ENCODE results near the gene ARHGAP18. TPM values are rescaled to one million over a fixed set of nuclear protein-coding genes. Genes with fewer than 3 reads are reported as not detected.
A peak's percentile ranks its signal among the peaks of the same experiment; 100 is the strongest.

Gene ARHGAP18
- total RNA-seq, 1 donor from 2014 or later: 4.5 TPM

- Histone ChIP-seq H3K4me3 (ENCODE audit: low read depth, low read length) (no peak overlapping the region), H3K27me3 (ENCODE audit: control insufficient read depth, insufficient read depth, low read length) (no peaks in the 10 kb centered on the region), H3K36me3 (ENCODE audit: control insufficient read depth, insufficient read depth, low read length) (no peaks in the 10 kb centered on the region)
- DNase-seq (ENCODE audit: low read depth): no peak
- FAIRE-seq: no peak
- TF ChIP-seq, protein P1, sequence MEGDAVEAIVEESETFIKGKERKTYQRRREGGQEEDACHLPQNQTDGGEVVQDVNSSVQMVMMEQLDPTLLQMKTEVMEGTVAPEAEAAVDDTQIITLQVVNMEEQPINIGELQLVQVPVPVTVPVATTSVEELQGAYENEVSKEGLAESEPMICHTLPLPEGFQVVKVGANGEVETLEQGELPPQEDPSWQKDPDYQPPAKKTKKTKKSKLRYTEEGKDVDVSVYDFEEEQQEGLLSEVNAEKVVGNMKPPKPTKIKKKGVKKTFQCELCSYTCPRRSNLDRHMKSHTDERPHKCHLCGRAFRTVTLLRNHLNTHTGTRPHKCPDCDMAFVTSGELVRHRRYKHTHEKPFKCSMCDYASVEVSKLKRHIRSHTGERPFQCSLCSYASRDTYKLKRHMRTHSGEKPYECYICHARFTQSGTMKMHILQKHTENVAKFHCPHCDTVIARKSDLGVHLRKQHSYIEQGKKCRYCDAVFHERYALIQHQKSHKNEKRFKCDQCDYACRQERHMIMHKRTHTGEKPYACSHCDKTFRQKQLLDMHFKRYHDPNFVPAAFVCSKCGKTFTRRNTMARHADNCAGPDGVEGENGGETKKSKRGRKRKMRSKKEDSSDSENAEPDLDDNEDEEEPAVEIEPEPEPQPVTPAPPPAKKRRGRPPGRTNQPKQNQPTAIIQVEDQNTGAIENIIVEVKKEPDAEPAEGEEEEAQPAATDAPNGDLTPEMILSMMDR (IDR thresholded peaks at IDR 0.05; ENCODE audit: insufficient read depth, low read length, severe bottlenecking): peak; percentile 38
Observed at GRCh38 chr6:129621252-129621651, 88.7 kb downstream of the ARHGAP18 start.

- DNase-seq (ENCODE audit: low read depth) (no peak), FAIRE-seq (no peak)
- Histone ChIP-seq H3K27me3 (ENCODE audit: control insufficient read depth, insufficient read depth, low read length) (no peaks in the 10 kb centered on the region), H3K4me3 (ENCODE audit: low read depth, low read length) (no peak overlapping the region), H3K36me3 (ENCODE audit: control insufficient read depth, insufficient read depth, low read length) (no peaks in the 10 kb centered on the region)
- TF ChIP-seq, protein P1 (IDR thresholded peaks at IDR 0.05; ENCODE audit: insufficient read depth, low read length, severe bottlenecking): no peak
Observed at GRCh38 chr6:129620234-129620610, 89.8 kb downstream of the ARHGAP18 start.

DNA sequence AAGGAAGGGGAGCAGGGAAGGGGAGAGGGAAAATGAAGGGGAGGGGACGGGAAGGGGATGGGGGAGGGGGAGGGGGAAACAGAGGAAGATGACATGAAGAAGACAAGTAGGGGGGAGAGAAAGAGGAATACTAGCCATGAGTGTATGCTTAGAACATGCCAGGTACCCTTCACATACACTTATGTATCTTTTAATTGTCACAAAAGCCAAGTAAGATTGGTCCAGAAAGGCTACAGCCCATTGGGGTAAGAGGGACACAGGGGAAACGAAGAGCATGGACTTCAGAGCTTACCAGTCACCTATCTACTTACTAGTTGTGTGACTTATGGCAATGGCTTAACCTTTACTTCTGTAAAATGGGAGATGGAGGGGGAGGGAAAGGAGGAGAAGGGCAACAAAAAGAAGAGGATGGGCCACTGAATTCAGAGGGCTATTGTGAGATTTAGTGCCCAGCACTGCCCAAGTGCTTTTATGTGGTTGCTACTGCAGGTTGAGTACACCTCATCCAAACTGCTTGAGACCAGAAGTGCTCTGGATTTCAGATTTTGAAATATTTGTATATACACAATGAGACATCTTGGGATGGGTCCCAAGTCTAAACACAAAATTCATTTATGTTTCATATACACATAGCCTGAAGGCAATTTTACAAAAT is 90.3 kb downstream of the ARHGAP18 start:
- DNase-seq (ENCODE audit: low read depth): no peak
- Histone ChIP-seq H3K4me3 (ENCODE audit: low read depth, low read length) (no peak overlapping the region), H3K36me3 (ENCODE audit: control insufficient read depth, insufficient read depth, low read length) (no peaks in the 10 kb centered on the region), H3K27me3 (ENCODE audit: control insufficient read depth, insufficient read depth, low read length) (no peaks in the 10 kb centered on the region)
- no peak for FAIRE-seq
- TF ChIP-seq, protein P1 (IDR thresholded peaks at IDR 0.05; ENCODE audit: insufficient read depth, low read length, severe bottlenecking): no peak

GRCh38 chr6:129617986-129618385 is 92.0 kb downstream of the ARHGAP18 start:
- DNase-seq (ENCODE audit: low read depth): no peak
- TF ChIP-seq, protein P1 (IDR thresholded peaks at IDR 0.05; ENCODE audit: insufficient read depth, low read length, severe bottlenecking): no peak
- no peak for FAIRE-seq
- H3K4me3 ChIP-seq (ENCODE audit: low read depth, low read length): no peak overlapping the region
- H3K27me3 ChIP-seq (ENCODE audit: control insufficient read depth, insufficient read depth, low read length): no peaks in the 10 kb centered on the region
- H3K36me3 ChIP-seq (ENCODE audit: control insufficient read depth, insufficient read depth, low read length): no peaks in the 10 kb centered on the region

DNA sequence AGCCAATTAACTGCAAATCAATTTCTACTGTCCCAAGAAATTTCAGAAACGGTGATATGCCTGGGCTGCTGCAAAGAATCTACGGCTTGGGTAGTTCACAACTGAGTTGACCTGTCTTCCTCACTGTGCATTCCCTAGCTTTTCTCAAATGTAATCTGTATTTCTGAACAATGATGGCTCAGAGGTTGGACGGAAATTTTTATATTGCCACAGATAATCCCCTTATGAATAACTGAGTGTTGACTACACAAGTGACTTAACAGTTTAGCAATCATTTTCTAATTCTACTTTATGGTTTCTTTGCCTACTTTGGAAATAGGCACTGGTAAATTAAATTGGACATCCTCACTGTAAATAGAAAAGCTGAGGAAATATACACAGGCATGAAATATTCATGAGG is 94.5 kb downstream of the ARHGAP18 start:
- Histone ChIP-seq H3K36me3 (ENCODE audit: control insufficient read depth, insufficient read depth, low read length) (no peaks in the 10 kb centered on the region), H3K4me3 (ENCODE audit: low read depth, low read length) (no peak overlapping the region), H3K27me3 (ENCODE audit: control insufficient read depth, insufficient read depth, low read length) (no peaks in the 10 kb centered on the region)
- DNase-seq (ENCODE audit: low read depth) (no peak), FAIRE-seq (no peak)
- TF ChIP-seq, protein P1 (IDR thresholded peaks at IDR 0.05; ENCODE audit: insufficient read depth, low read length, severe bottlenecking): no peak

DNA sequence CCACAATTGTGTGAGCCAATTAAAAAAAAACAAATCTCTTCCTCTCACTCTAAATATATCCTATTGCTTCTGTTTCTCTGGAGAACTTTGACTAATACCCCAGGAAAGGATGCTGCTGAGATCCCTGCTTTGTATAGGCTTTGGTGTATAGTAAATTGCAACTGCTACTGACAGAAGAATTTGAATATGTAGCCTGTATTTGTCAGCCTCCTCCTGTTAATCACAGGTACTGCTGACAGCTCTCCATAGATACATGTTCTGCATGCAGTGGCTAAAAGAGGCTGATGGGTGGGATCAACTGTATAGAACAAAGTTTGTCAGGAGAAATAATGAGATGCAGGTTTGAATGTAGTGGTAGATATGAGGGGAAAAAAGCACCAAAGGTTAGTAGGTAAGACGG is 95.0 kb downstream of the ARHGAP18 start:
- no peaks in the 10 kb centered on the region for H3K27me3 ChIP-seq (ENCODE audit: control insufficient read depth, insufficient read depth, low read length)
- FAIRE-seq (no peak), DNase-seq (ENCODE audit: low read depth) (no peak)
- no peaks in the 10 kb centered on the region for H3K36me3 ChIP-seq (ENCODE audit: control insufficient read depth, insufficient read depth, low read length)
- H3K4me3 ChIP-seq (ENCODE audit: low read depth, low read length): no peak overlapping the region
- TF ChIP-seq, protein P1 (IDR thresholded peaks at IDR 0.05; ENCODE audit: insufficient read depth, low read length, severe bottlenecking): no peak

All from bronchial epithelial cell (primary cell).